Measurements from ENCODE around the gene TMEM74B. TPM values are rescaled to one million over a fixed set of nuclear protein-coding genes. Genes with fewer than 3 reads are reported as not detected.

Gene TMEM74B
- total RNA-seq, 4 donors from 2014 or later, result 4.1 to 11.6 (median 7.3) TPM

- WGBS, 2 donors, result 85 to 92% methylated on average over 1 of the region's 1 CpG
- no peak for DNase-seq (ENCODE audit: low spot score in 2 of 2)
- no peak overlapping the region for H3K4me3 ChIP-seq (ENCODE audit: low read depth, poor library complexity, severe bottlenecking)
- TF ChIP-seq, protein P1, sequence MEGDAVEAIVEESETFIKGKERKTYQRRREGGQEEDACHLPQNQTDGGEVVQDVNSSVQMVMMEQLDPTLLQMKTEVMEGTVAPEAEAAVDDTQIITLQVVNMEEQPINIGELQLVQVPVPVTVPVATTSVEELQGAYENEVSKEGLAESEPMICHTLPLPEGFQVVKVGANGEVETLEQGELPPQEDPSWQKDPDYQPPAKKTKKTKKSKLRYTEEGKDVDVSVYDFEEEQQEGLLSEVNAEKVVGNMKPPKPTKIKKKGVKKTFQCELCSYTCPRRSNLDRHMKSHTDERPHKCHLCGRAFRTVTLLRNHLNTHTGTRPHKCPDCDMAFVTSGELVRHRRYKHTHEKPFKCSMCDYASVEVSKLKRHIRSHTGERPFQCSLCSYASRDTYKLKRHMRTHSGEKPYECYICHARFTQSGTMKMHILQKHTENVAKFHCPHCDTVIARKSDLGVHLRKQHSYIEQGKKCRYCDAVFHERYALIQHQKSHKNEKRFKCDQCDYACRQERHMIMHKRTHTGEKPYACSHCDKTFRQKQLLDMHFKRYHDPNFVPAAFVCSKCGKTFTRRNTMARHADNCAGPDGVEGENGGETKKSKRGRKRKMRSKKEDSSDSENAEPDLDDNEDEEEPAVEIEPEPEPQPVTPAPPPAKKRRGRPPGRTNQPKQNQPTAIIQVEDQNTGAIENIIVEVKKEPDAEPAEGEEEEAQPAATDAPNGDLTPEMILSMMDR (IDR thresholded peaks at IDR 0.05), result no peak
- no peak for TF ChIP-seq POLR2A (IDR thresholded peaks at IDR 0.05)
- intact Hi-C loops (cut with DNase I; ENCODE audit: low total_unique reads), result no loop called here
Measured at GRCh38 chr20:1165521-1165920, 19.3 kb downstream of the TMEM74B start.

GRCh38 chr20:1164871-1165270, 19.9 kb downstream of the TMEM74B start:
- WGBS, 2 donors, result 97 to 98% methylated on average over 7 of the region's 7 CpGs
- H3K4me3 ChIP-seq (ENCODE audit: low read depth, poor library complexity, severe bottlenecking), result no peak overlapping the region
- DNase-seq (ENCODE audit: low spot score in 2 of 2), result no peak
- TF ChIP-seq, protein P1 (IDR thresholded peaks at IDR 0.05), result no peak
- TF ChIP-seq POLR2A (IDR thresholded peaks at IDR 0.05), result no peak
- intact Hi-C loops (cut with DNase I; ENCODE audit: low total_unique reads), result no loop called here

DNA sequence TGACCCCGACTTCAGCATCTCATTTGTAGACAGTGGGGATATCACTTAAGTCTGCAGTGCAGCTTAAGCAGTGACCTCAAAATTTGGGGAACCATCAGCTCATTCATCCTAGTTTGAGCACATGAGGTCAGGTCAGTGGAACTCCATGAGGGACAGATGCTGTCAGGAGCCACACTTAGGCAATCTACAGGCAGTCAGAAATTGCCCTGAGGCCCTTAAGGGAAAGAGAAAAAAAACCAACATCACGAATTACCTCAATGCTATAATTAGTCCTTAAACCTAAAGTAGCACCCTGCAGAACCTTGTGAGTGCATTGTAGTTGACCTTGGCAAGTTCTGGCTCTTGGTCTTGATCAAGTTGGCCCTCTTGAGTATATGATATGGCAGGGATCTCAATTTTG, 21.1 kb downstream of the TMEM74B start:
- H3K4me3 ChIP-seq (ENCODE audit: low read depth, poor library complexity, severe bottlenecking), result no peak overlapping the region
- no peak for TF ChIP-seq POLR2A (IDR thresholded peaks at IDR 0.05)
- DNase-seq (ENCODE audit: low spot score in 2 of 2), result no peak
- intact Hi-C loops (cut with DNase I; ENCODE audit: low total_unique reads), result no loop called here
- 85 to 89% methylated on average over 2 of the region's 2 CpGs for WGBS, 2 donors

DNA sequence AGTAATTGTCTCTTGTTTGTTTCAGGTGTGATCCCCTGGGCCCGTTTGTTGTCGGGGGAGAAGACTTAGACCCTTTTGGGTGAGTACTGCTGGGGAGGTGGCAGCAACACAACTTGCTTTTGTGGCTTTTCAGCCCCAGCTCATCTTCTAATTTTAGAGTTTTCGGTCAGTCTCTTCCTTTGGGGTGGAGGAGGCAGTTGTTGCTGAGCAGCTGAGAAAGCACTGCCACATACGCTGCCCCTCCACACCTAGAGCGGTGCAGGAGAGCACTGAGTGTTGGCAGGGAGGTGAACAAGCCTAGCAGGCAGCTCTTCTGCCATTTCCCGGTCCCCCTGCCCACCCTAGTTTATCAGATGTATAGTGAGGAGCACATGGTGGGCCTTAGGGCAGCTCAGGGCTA, 21.7 kb downstream of the TMEM74B start:
- WGBS, 2 donors, result 93 to 95% methylated on average over 6 of the region's 6 CpGs
- intact Hi-C loops (cut with DNase I; ENCODE audit: low total_unique reads), result no loop called here
- TF ChIP-seq POLR2A (IDR thresholded peaks at IDR 0.05), result no peak
- TF ChIP-seq, protein P1 (IDR thresholded peaks at IDR 0.05), result no peak
- no peak for DNase-seq (ENCODE audit: low spot score in 2 of 2)
- H3K4me3 ChIP-seq (ENCODE audit: low read depth, poor library complexity, severe bottlenecking), result no peak overlapping the region

GRCh38 chr20:1160991-1161390, 23.8 kb downstream of the TMEM74B start:
- no peak for TF ChIP-seq POLR2A (IDR thresholded peaks at IDR 0.05)
- TF ChIP-seq, protein P1 (IDR thresholded peaks at IDR 0.05), result no peak
- DNase-seq (ENCODE audit: low spot score in 2 of 2), result no peak
- intact Hi-C loops (cut with DNase I; ENCODE audit: low total_unique reads), result no loop called here
- WGBS, 2 donors, result 93 to 97% methylated on average over 12 of the region's 12 CpGs
- no peak overlapping the region for H3K4me3 ChIP-seq (ENCODE audit: low read depth, poor library complexity, severe bottlenecking)

GRCh38 chr20:1160496-1160895, 24.3 kb downstream of the TMEM74B start:
- WGBS, 2 donors, result 96 to 97% methylated on average over 7 to 10 of the region's 10 CpGs

More at GRCh38 chr20:1160496-1160895, 24.3 kb downstream of the TMEM74B start:
- DNase-seq (ENCODE audit: low spot score in 2 of 2), result no peak
- intact Hi-C loops (cut with DNase I; ENCODE audit: low total_unique reads), result no loop called here
- no peak overlapping the region for H3K4me3 ChIP-seq (ENCODE audit: low read depth, poor library complexity, severe bottlenecking)
- TF ChIP-seq, protein P1 (IDR thresholded peaks at IDR 0.05), result no peak
- no peak for TF ChIP-seq POLR2A (IDR thresholded peaks at IDR 0.05)

All from lower leg skin (tissue), 4 donors.